Trophoblast cell (in vitro differentiated cells and primary cell): ENCODE measurements around the gene LTC4S.
A peak's percentile ranks its signal among the peaks of the same experiment; 100 is the strongest.

Experiments used
- DNase-seq, 2 donors: peaks; one replicate each; pipeline ENCODE4 v3.0.0-alpha.2; 2016
- H2AFZ ChIP-seq: 2 replicates; pipeline ENCODE4 v1.6.1; 2013; ENCODE audit warnings: low read length, moderate library complexity, mild to moderate bottlenecking; ENCODE audit not compliant: insufficient read depth, poor library complexity
- H2AK5ac ChIP-seq: 2 replicates; pipeline ENCODE4 v1.6.1; 2013; ENCODE audit warnings: mild to moderate bottlenecking, low read length
- H2BK120ac ChIP-seq: 2 replicates; pipeline ENCODE4 v1.6.1; 2013; ENCODE audit warnings: low read length, mild to moderate bottlenecking, moderate library complexity; ENCODE audit not compliant: insufficient read depth, poor library complexity
- H2BK12ac ChIP-seq: 2 replicates; pipeline ENCODE4 v1.6.1; 2013; ENCODE audit warnings: mild to moderate bottlenecking, low read length, moderate library complexity
- H2BK5ac ChIP-seq: 2 replicates; pipeline ENCODE4 v1.6.1; 2013; ENCODE audit warnings: low read length, low read depth, moderate library complexity, mild to moderate bottlenecking; ENCODE audit not compliant: poor library complexity
- H3K14ac ChIP-seq: 2 replicates; pipeline ENCODE4 v1.6.1; 2013; ENCODE audit warnings: mild to moderate bottlenecking, low read length
- H3K18ac ChIP-seq: 2 replicates; pipeline ENCODE4 v1.6.1; 2013; ENCODE audit warnings: mild to moderate bottlenecking, low read length
- H3K23ac ChIP-seq: 2 replicates; pipeline ENCODE4 v1.6.1; 2013; ENCODE audit warnings: low read length
- H3K27ac ChIP-seq: 2 replicates; pipeline ENCODE4 v1.5.1; 2013; ENCODE audit warnings: low read depth, mild to moderate bottlenecking, inconsistent platforms, low read length, moderate library complexity
- H3K27me3 ChIP-seq: 2 replicates; pipeline ENCODE4 v1.6.1; 2013; ENCODE audit warnings: inconsistent platforms, mild to moderate bottlenecking, low read length, moderate library complexity; ENCODE audit not compliant: insufficient read depth
- H3K36me3 ChIP-seq, 2 experiments: 1 replicate in 1 of 2; 2 replicates in 1 of 2; pipeline ENCODE4 v1.6.1; 2013; ENCODE audit warnings: low read length in 2 of 2, mild to moderate bottlenecking in 2 of 2, moderate library complexity in 1 of 2; ENCODE audit not compliant: insufficient read depth in 2 of 2, control insufficient read depth in 1 of 2
- H3K4ac ChIP-seq: 2 replicates; pipeline ENCODE4 v1.6.1; 2013; ENCODE audit warnings: low read depth, mild to moderate bottlenecking, low read length, moderate library complexity
- H3K4me1 ChIP-seq, 2 experiments: 1 replicate in 1 of 2; 2 replicates in 1 of 2; pipeline ENCODE4 v1.6.1; 2013; ENCODE audit warnings: low read length in 2 of 2, mild to moderate bottlenecking in 2 of 2, moderate library complexity in 1 of 2; ENCODE audit not compliant: insufficient read depth in 2 of 2, control insufficient read depth in 1 of 2
- H3K4me2 ChIP-seq: 2 replicates; pipeline ENCODE4 v1.6.1; 2013; ENCODE audit warnings: inconsistent platforms, mild to moderate bottlenecking, low read length, moderate library complexity
- H3K4me3 ChIP-seq: 2 replicates; pipeline ENCODE4 v1.5.1; 2013; ENCODE audit warnings: mild to moderate bottlenecking, low read depth, low read length, inconsistent platforms
- H3K79me1 ChIP-seq: one replicate; pipeline ENCODE4 v1.6.1; 2013; ENCODE audit warnings: low read length
- H3K79me2 ChIP-seq: 2 replicates; pipeline ENCODE4 v1.6.1; 2013; ENCODE audit warnings: low read length, mild to moderate bottlenecking; ENCODE audit not compliant: control insufficient read depth, insufficient read depth, poor library complexity
- H3K9ac ChIP-seq: 2 replicates; pipeline ENCODE4 v1.6.1; 2013; ENCODE audit warnings: mild to moderate bottlenecking, low read length
- H3K9me3 ChIP-seq: 2 replicates; pipeline ENCODE4 v1.6.1; 2013; ENCODE audit warnings: low read depth, mild to moderate bottlenecking, control low read depth, inconsistent platforms, low read length; ENCODE audit not compliant: insufficient read depth
- H4K12ac ChIP-seq: 2 replicates; pipeline ENCODE4 v1.6.1; 2013; ENCODE audit warnings: low read depth, mild to moderate bottlenecking, low read length, moderate library complexity
- H4K8ac ChIP-seq: 2 replicates; pipeline ENCODE4 v1.6.1; 2013; ENCODE audit warnings: low read depth, mild to moderate bottlenecking, low read length, moderate library complexity
- H4K91ac ChIP-seq: one replicate; pipeline ENCODE4 v1.6.1; 2013; ENCODE audit warnings: low read depth, mild to moderate bottlenecking, low read length, moderate library complexity
- WGBS: extraction: QIAGEN DNeasy Blood & Tissue Kit; methylation state at CpG from one replicate; pipeline ENCODE4 v1.1.7; 2013; ENCODE audit warnings: missing lambda C conversion rate; ENCODE audit not compliant: insufficient read length, insufficient coverage; ENCODE audit errors: extremely low coverage; 5-methylcytosine and 5-hydroxymethylcytosine counted together

Gene LTC4S

DNA sequence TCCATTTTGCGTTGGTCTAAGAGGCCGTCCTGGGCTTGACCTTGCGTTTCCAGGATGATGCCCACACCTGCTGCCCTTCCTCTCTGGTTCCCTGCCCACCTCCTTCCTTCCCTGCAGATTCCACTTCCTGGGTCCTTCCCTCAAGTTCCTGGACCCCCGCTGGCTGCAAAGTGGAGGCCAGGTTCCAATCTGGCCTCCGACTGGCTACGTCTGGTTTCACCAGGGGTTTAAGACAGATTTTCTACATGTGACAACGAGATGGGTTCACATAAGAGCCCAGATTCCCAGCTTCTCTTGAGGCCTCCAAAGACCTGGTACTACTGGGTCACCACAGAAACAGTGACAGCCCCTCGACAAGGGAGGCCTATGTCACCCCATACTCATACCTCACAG, 10.8 kb downstream of the LTC4S start:
- Histone ChIP-seq H4K8ac (no peak overlapping the region), H4K91ac (no peak overlapping the region), H3K27me3 (no peaks in the 10 kb centered on the region), H3K4me1 (peaks cover 13 to 19% of the 10 kb centered on the region in 2 experiments), H2AFZ (no peak overlapping the region), H3K79me1 (peaks cover 15% of the 10 kb centered on the region), H3K4me3 (no peak overlapping the region), H2BK120ac (no peak overlapping the region), H3K4me2 (peak overlapping the region; percentile 71), H3K4ac (peak overlapping the region; percentile 16), H2AK5ac (no peak overlapping the region), H3K27ac (no peak overlapping the region), H2BK12ac (no peak overlapping the region), H3K14ac (no peak overlapping the region), H3K18ac (no peak overlapping the region), H3K36me3 (peaks cover 34 to 37% of the 10 kb centered on the region in 2 experiments), H3K9ac (no peak overlapping the region), H2BK5ac (no peak overlapping the region), H3K79me2 (peaks cover 19% of the 10 kb centered on the region), H3K23ac (no peak overlapping the region), H4K12ac (no peak overlapping the region), H3K9me3 (no peaks in the 10 kb centered on the region)
- DNase-seq = no peak
- WGBS = no CpG with 5 or more reads among the region's 8 CpGs

GRCh38 chr5:179805070-179805528, 11.3 kb downstream of the LTC4S start:
- Histone ChIP-seq H3K4ac (peak overlapping the region; percentile 95), H3K4me3 (peak overlapping the region; percentile 86), H3K27me3 (no peaks in the 10 kb centered on the region), H4K8ac (peak overlapping the region; percentile 15), H3K79me2 (peaks cover 19% of the 10 kb centered on the region), H2BK120ac (no peak overlapping the region), H3K14ac (peak overlapping the region; percentile 76), H2AFZ (peak overlapping the region; percentile 13), H3K23ac (no peak overlapping the region), H3K4me1 (peaks cover 13 to 19% of the 10 kb centered on the region in 2 experiments), H2BK5ac (no peak overlapping the region), H2BK12ac (no peak overlapping the region), H3K9me3 (no peaks in the 10 kb centered on the region), H3K79me1 (peaks cover 15% of the 10 kb centered on the region), H3K9ac (peak overlapping the region; percentile 78), H4K91ac (peak overlapping the region; percentile 97), H2AK5ac (peak overlapping the region; percentile 41), H4K12ac (peak overlapping the region; percentile 46), H3K4me2 (peak overlapping the region; percentile 71), H3K27ac (no peak overlapping the region), H3K36me3 (peaks cover 29 to 31% of the 10 kb centered on the region in 2 experiments), H3K18ac (peak overlapping the region; percentile 75)
- DNase-seq = no peak
- WGBS = no CpG with 5 or more reads among the region's 9 CpGs

- Histone ChIP-seq H3K4me3 (peak overlapping the region; percentile 86), H3K79me2 (peaks cover 19% of the 10 kb centered on the region), H3K14ac (peak overlapping the region; percentile 95), H2AFZ (peak overlapping the region; percentile 80), H3K79me1 (peaks cover 15% of the 10 kb centered on the region), H3K9me3 (no peaks in the 10 kb centered on the region), H3K4me1 (peaks cover 13 to 19% of the 10 kb centered on the region in 2 experiments), H3K23ac (no peak overlapping the region), H2BK12ac (no peak overlapping the region), H3K36me3 (peaks cover 23 to 25% of the 10 kb centered on the region in 2 experiments), H2BK5ac (peak overlapping the region; percentile 85), H2AK5ac (peak overlapping the region; percentile 71), H3K4ac (peak overlapping the region; percentile 95), H4K12ac (peak overlapping the region; percentile 64), H3K18ac (peak overlapping the region; percentile 98), H2BK120ac (peak overlapping the region; percentile 89), H3K27me3 (no peaks in the 10 kb centered on the region), H3K9ac (peak overlapping the region; percentile 94), H4K91ac (peak overlapping the region; percentile 97), H3K4me2 (peak overlapping the region; percentile 71), H3K27ac (peak overlapping the region; percentile 56), H4K8ac (peak overlapping the region; percentile 85)
- DNase-seq = peak in 1 of 2 donors; percentile 36
- WGBS = no CpG with 5 or more reads among the region's 65 CpGs
Measured at GRCh38 chr5:179805529-179806249, 11.9 kb downstream of the LTC4S start.

GRCh38 chr5:179806250-179807048, 12.7 kb downstream of the LTC4S start, which contains the start of gene MGAT4B:
Gene MGAT4B (minus strand): TSS chr5:179806866. CDS start chr5:179806583, 283 bp downstream.
- peak; percentile 60 to 79 for DNase-seq
- peak within 1 kb of the TSS; percentile 94 for H3K9ac ChIP-seq
- peaks cover 19% of the 10 kb centered on the region for H3K79me2 ChIP-seq
- whole genome bisulfite sequencing = no CpG with 5 or more reads among the region's 108 CpGs
- H3K27ac ChIP-seq = peak within 1 kb of the TSS; percentile 89
- peak within 1 kb of the TSS; percentile 86 for H3K4me3 ChIP-seq
- H3K23ac ChIP-seq = no peak within 1 kb of the TSS
- H2BK120ac ChIP-seq = peak within 1 kb of the TSS; percentile 97
- H3K4me1 ChIP-seq = peaks cover 13 to 19% of the 10 kb centered on the region in 2 experiments
- peak within 1 kb of the TSS; percentile 99 for H2AK5ac ChIP-seq
- peak within 1 kb of the TSS; percentile 96 for H2AFZ ChIP-seq
- no peaks in the 10 kb centered on the region for H3K27me3 ChIP-seq
- peaks cover 15% of the 10 kb centered on the region for H3K79me1 ChIP-seq
- peak within 1 kb of the TSS; percentile 99 for H3K14ac ChIP-seq
- peak within 1 kb of the TSS; percentile 100 for H4K12ac ChIP-seq
- peak within 1 kb of the TSS; percentile 99 for H2BK5ac ChIP-seq
- peak within 1 kb of the TSS; percentile 100 for H3K18ac ChIP-seq
- peak within 1 kb of the TSS; percentile 76 for H3K4me2 ChIP-seq
- H4K91ac ChIP-seq = peak within 1 kb of the TSS; percentile 97
- peak within 1 kb of the TSS; percentile 99 for H3K4ac ChIP-seq
- H2BK12ac ChIP-seq = peak within 1 kb of the TSS; percentile 42
- H3K36me3 ChIP-seq = peaks cover 15 to 18% of the 10 kb centered on the region in 2 experiments
- no peaks in the 10 kb centered on the region for H3K9me3 ChIP-seq
- peak within 1 kb of the TSS; percentile 99 for H4K8ac ChIP-seq
